Measurements from ENCODE around the gene FOXE1.

The FOXE1 gene

DNA sequence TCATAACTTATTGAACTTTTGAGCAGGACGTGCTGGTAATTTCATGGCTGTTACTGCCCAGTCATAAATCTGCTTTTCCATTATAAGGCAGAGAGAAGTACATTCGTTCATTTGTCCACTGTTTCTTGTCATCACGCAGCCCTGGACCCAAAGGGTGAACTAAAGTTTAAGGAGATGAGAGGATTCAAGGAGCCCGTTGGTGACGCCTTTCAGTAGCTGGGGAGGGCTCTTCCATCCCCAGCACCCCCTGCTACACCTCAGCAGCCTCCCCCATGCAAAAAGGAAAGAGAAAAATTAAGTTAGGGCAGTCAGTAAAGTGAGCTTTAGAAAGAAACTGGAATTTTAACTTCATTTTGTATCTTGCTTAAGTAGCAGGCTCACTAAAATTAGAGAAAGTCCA lies 2.9 kb downstream of the FOXE1 start:
- peaks cover 99% of the 10 kb centered on the region for H3K27me3 ChIP-seq (ENCODE audit: insufficient read depth, low read length)
- H3K4me1 ChIP-seq (ENCODE audit: control insufficient read depth, insufficient read depth, low read length, unreplicated experiment), result no peaks in the 10 kb centered on the region
- no peak overlapping the region for H3K4me3 ChIP-seq (ENCODE audit: low read depth, low read length)
- no peak overlapping the region for H3K27ac ChIP-seq (ENCODE audit: low read depth, low read length)
- H3K36me3 ChIP-seq (ENCODE audit: insufficient read depth, low read length), result no peaks in the 10 kb centered on the region
- H2AFZ ChIP-seq (ENCODE audit: low read length, unreplicated experiment), result no peak overlapping the region
- no peaks in the 10 kb centered on the region for H3K79me2 ChIP-seq (ENCODE audit: control insufficient read depth, insufficient read depth, low read length, unreplicated experiment)

GRCh38 chr9:97856857-97857605 lies 4.0 kb downstream of the FOXE1 start:
- Histone ChIP-seq H3K79me2 (ENCODE audit: control insufficient read depth, insufficient read depth, low read length, unreplicated experiment) (no peaks in the 10 kb centered on the region), H2AFZ (ENCODE audit: low read length, unreplicated experiment) (no peak overlapping the region), H3K27me3 (ENCODE audit: insufficient read depth, low read length) (peaks cover 96% of the 10 kb centered on the region), H3K27ac (ENCODE audit: low read depth, low read length) (no peak overlapping the region), H3K4me3 (ENCODE audit: low read depth, low read length) (no peak overlapping the region), H3K4me1 (ENCODE audit: control insufficient read depth, insufficient read depth, low read length, unreplicated experiment) (no peaks in the 10 kb centered on the region), H3K36me3 (ENCODE audit: insufficient read depth, low read length) (no peaks in the 10 kb centered on the region)

DNA sequence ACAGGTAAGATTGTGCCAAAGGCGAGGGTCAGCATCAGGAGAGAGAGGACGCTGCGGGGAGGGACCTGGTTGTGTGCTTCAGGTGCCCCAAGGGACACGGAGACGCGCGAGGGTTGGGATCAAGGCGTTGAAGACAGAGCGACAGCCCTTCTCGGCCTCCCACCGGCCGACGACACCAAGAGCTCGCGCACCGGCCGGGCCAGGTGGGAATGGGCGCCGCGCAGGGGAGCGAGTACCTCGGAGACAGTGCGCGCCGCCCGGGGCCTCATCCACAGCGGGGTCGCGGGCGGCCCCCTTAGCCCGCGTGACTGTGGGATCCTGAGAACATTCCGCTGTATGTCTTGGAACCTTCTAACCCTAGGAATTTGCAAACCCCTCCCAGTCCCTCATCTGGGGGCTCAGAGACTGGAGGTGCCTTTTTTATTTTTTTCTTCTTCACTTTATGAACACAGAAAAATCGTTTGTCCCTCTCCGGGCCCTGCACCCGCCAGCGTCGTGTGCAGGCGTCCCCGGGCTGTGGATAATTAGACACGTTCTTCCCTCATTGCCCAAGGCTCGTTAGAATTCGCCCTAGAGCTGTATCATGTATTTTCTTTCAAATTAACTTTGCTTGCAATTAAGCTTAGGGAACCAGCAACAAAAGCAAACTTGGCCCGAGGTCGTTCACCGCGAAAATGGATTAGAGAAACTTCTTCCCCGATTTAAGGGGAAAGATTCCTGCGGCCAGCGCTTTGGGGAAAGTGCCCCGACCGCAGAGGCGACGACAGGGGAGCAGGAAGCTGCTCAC lies 4.8 kb downstream of the FOXE1 start:
- H3K4me3 ChIP-seq (ENCODE audit: low read depth, low read length), result no peak overlapping the region
- peaks cover 96% of the 10 kb centered on the region for H3K27me3 ChIP-seq (ENCODE audit: insufficient read depth, low read length)
- H3K27ac ChIP-seq (ENCODE audit: low read depth, low read length), result no peak overlapping the region
- no peaks in the 10 kb centered on the region for H3K36me3 ChIP-seq (ENCODE audit: insufficient read depth, low read length)
- H2AFZ ChIP-seq (ENCODE audit: low read length, unreplicated experiment), result no peak overlapping the region
- no peaks in the 10 kb centered on the region for H3K79me2 ChIP-seq (ENCODE audit: control insufficient read depth, insufficient read depth, low read length, unreplicated experiment)
- no peaks in the 10 kb centered on the region for H3K4me1 ChIP-seq (ENCODE audit: control insufficient read depth, insufficient read depth, low read length, unreplicated experiment)

GRCh38 chr9:97858393-97858713 lies 5.3 kb downstream of the FOXE1 start:
- H3K36me3 ChIP-seq (ENCODE audit: insufficient read depth, low read length), result no peaks in the 10 kb centered on the region
- H3K27me3 ChIP-seq (ENCODE audit: insufficient read depth, low read length), result peaks cover 95% of the 10 kb centered on the region
- no peak overlapping the region for H2AFZ ChIP-seq (ENCODE audit: low read length, unreplicated experiment)
- H3K79me2 ChIP-seq (ENCODE audit: control insufficient read depth, insufficient read depth, low read length, unreplicated experiment), result no peaks in the 10 kb centered on the region
- no peaks in the 10 kb centered on the region for H3K4me1 ChIP-seq (ENCODE audit: control insufficient read depth, insufficient read depth, low read length, unreplicated experiment)
- H3K4me3 ChIP-seq (ENCODE audit: low read depth, low read length), result no peak overlapping the region
- H3K27ac ChIP-seq (ENCODE audit: low read depth, low read length), result no peak overlapping the region

DNA sequence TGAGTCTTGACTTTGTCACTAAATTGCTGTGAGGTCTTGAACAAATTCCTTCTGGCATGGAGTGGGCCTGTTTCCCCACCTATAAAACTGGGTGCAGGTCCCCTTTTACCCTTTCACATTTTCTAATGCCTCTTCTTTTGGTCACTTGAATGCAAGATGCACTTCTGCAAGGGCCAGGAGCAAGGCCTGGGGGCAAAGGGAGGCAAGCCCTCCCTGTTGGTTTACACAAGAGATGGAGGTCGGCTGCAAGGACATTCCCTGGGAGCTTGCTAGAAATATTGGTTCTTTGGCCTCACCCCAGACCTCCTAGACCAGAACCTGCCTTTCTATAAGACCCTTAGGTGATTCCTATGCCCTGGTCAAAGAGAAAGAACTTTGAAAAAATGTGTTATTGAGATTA lies 5.8 kb downstream of the FOXE1 start:
- no peak overlapping the region for H2AFZ ChIP-seq (ENCODE audit: low read length, unreplicated experiment)
- peaks cover 93% of the 10 kb centered on the region for H3K27me3 ChIP-seq (ENCODE audit: insufficient read depth, low read length)
- no peaks in the 10 kb centered on the region for H3K36me3 ChIP-seq (ENCODE audit: insufficient read depth, low read length)
- H3K27ac ChIP-seq (ENCODE audit: low read depth, low read length), result no peak overlapping the region
- H3K4me3 ChIP-seq (ENCODE audit: low read depth, low read length), result no peak overlapping the region
- H3K79me2 ChIP-seq (ENCODE audit: control insufficient read depth, insufficient read depth, low read length, unreplicated experiment), result no peaks in the 10 kb centered on the region
- H3K4me1 ChIP-seq (ENCODE audit: control insufficient read depth, insufficient read depth, low read length, unreplicated experiment), result no peaks in the 10 kb centered on the region

DNA sequence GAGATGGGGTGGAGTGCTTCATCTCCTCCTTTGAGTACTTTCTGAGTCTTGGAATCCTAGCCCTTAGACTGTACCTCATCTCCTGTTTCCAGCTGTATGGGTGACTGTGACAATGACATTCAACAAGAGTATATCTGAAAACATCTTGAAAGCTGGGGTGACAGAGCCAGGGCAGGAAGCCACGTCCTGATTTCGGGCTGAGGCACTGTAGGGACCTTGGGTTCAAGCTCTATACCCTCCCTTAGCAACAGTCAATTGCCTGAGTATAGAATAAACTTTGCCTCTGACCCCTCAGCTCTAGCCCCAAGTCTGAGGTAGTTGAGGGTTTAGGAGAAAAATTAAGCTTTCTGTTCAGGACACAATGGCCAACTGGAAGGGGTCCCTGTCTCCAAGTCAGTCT lies 6.3 kb downstream of the FOXE1 start:
- Histone ChIP-seq H3K4me3 (ENCODE audit: low read depth, low read length) (no peak overlapping the region), H2AFZ (ENCODE audit: low read length, unreplicated experiment) (no peak overlapping the region), H3K27ac (ENCODE audit: low read depth, low read length) (no peak overlapping the region), H3K36me3 (ENCODE audit: insufficient read depth, low read length) (no peaks in the 10 kb centered on the region), H3K79me2 (ENCODE audit: control insufficient read depth, insufficient read depth, low read length, unreplicated experiment) (no peaks in the 10 kb centered on the region), H3K4me1 (ENCODE audit: control insufficient read depth, insufficient read depth, low read length, unreplicated experiment) (no peaks in the 10 kb centered on the region), H3K27me3 (ENCODE audit: insufficient read depth, low read length) (peaks cover 92% of the 10 kb centered on the region)

- H3K79me2 ChIP-seq (ENCODE audit: control insufficient read depth, insufficient read depth, low read length, unreplicated experiment), result no peaks in the 10 kb centered on the region
- peaks cover 88% of the 10 kb centered on the region for H3K27me3 ChIP-seq (ENCODE audit: insufficient read depth, low read length)
- H3K27ac ChIP-seq (ENCODE audit: low read depth, low read length), result no peak overlapping the region
- no peak overlapping the region for H2AFZ ChIP-seq (ENCODE audit: low read length, unreplicated experiment)
- H3K4me1 ChIP-seq (ENCODE audit: control insufficient read depth, insufficient read depth, low read length, unreplicated experiment), result no peaks in the 10 kb centered on the region
- no peak overlapping the region for H3K4me3 ChIP-seq (ENCODE audit: low read depth, low read length)
- no peaks in the 10 kb centered on the region for H3K36me3 ChIP-seq (ENCODE audit: insufficient read depth, low read length)
These were observed 7.6 kb downstream of the FOXE1 start for GRCh38 chr9:97860451-97861147.

DNA sequence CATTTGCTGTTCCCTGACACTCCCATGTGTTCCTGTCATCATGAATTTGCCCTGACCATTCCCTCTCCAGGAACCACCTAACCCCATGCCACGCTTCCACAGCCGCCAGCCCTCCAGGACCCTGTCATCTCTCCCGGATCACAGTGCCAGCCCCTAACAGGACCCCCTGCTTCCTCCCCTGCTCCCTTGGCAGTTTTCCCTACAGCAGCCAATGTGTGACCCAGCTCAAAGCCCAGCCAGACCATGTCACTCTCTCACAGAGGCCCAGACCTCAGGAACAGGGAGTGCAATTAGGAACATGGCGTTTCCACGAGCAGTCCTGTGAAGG lies 8.1 kb downstream of the FOXE1 start:
- H3K27ac ChIP-seq (ENCODE audit: low read depth, low read length), result no peak overlapping the region
- H3K4me3 ChIP-seq (ENCODE audit: low read depth, low read length), result no peak overlapping the region
- H3K27me3 ChIP-seq (ENCODE audit: insufficient read depth, low read length), result peaks cover 88% of the 10 kb centered on the region
- no peaks in the 10 kb centered on the region for H3K36me3 ChIP-seq (ENCODE audit: insufficient read depth, low read length)
- H2AFZ ChIP-seq (ENCODE audit: low read length, unreplicated experiment), result no peak overlapping the region
- H3K79me2 ChIP-seq (ENCODE audit: control insufficient read depth, insufficient read depth, low read length, unreplicated experiment), result no peaks in the 10 kb centered on the region
- H3K4me1 ChIP-seq (ENCODE audit: control insufficient read depth, insufficient read depth, low read length, unreplicated experiment), result no peaks in the 10 kb centered on the region

DNA sequence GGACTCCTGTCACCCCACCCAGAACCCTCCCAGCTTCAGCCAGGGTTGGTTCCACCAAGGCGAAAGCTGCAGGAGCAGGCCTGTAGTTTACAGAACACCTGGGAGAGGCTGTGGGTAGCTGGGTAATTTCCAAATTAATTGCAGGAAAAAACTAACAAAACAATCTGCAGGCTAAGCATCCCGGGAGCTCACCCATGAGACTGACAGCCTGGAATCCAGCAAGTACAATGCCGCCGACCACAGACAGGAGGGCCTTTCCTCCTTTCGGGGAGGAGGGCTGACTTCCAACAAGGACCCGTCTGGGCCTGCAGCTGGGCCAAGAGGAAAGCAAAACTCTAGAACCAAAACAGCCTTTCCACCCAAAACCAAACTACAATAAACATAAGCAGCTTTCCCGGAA lies 10.3 kb downstream of the FOXE1 start:
- H3K4me3 ChIP-seq (ENCODE audit: low read depth, low read length), result no peak overlapping the region
- no peak overlapping the region for H2AFZ ChIP-seq (ENCODE audit: low read length, unreplicated experiment)
- no peaks in the 10 kb centered on the region for H3K4me1 ChIP-seq (ENCODE audit: control insufficient read depth, insufficient read depth, low read length, unreplicated experiment)
- no peaks in the 10 kb centered on the region for H3K79me2 ChIP-seq (ENCODE audit: control insufficient read depth, insufficient read depth, low read length, unreplicated experiment)
- no peak overlapping the region for H3K27ac ChIP-seq (ENCODE audit: low read depth, low read length)
- H3K36me3 ChIP-seq (ENCODE audit: insufficient read depth, low read length), result no peaks in the 10 kb centered on the region
- peaks cover 76% of the 10 kb centered on the region for H3K27me3 ChIP-seq (ENCODE audit: insufficient read depth, low read length)

DNA sequence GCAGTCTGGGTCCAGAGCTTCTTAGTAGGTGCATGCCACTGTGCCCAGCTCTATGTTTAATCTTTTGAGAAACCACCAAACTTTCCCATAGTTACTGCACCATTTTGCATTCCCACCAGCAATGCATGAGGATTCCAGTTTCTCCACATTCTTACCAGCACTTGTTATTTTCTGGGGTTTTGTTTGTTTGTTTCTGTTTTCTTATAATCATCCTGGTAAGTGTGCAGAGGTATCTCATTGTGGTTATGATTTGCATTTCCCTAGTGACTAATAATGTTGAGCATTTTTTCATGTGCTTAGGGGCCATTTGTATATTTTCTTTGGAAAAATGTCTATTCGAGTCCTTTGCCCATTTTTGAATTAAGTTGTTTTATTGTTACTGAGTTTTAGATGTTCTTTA lies 11.4 kb downstream of the FOXE1 start:
- no peaks in the 10 kb centered on the region for H3K4me1 ChIP-seq (ENCODE audit: control insufficient read depth, insufficient read depth, low read length, unreplicated experiment)
- no peaks in the 10 kb centered on the region for H3K79me2 ChIP-seq (ENCODE audit: control insufficient read depth, insufficient read depth, low read length, unreplicated experiment)
- peaks cover 73% of the 10 kb centered on the region for H3K27me3 ChIP-seq (ENCODE audit: insufficient read depth, low read length)
- no peak overlapping the region for H3K4me3 ChIP-seq (ENCODE audit: low read depth, low read length)
- H3K27ac ChIP-seq (ENCODE audit: low read depth, low read length), result no peak overlapping the region
- H2AFZ ChIP-seq (ENCODE audit: low read length, unreplicated experiment), result no peak overlapping the region
- H3K36me3 ChIP-seq (ENCODE audit: insufficient read depth, low read length), result no peaks in the 10 kb centered on the region

DNA sequence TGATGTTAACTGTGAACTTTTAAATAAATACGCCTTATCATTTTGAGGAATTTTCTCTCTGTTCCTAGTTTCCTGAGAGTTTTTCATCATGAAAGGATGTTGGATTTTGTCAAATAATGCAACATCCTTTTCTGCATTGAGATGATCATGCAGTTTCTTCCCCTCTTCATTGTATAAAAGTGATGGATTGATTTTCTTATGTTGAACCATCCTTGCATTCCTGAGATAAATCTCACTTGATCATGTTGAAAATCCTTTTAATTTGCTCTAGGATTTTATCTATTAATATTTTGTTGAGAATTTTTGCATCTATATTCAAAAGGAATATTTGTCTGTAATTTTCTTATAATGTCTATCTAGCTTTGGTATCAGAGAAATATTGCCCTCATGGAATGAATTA lies 13.3 kb downstream of the FOXE1 start:
- Histone ChIP-seq H2AFZ (ENCODE audit: low read length, unreplicated experiment) (no peak overlapping the region), H3K4me1 (ENCODE audit: control insufficient read depth, insufficient read depth, low read length, unreplicated experiment) (no peaks in the 10 kb centered on the region), H3K79me2 (ENCODE audit: control insufficient read depth, insufficient read depth, low read length, unreplicated experiment) (no peaks in the 10 kb centered on the region), H3K4me3 (ENCODE audit: low read depth, low read length) (no peak overlapping the region), H3K27ac (ENCODE audit: low read depth, low read length) (no peak overlapping the region), H3K36me3 (ENCODE audit: insufficient read depth, low read length) (no peaks in the 10 kb centered on the region), H3K27me3 (ENCODE audit: insufficient read depth, low read length) (peaks cover 54% of the 10 kb centered on the region)
